Hypothalamus (tissue), 51 donors: ENCODE measurements around the gene RAB34.
A peak's percentile ranks its signal among the peaks of the same experiment; 100 is the strongest.

Experiments
- DNase-seq, 51 donors: peaks; one replicate each; lab custom pipeline; 2025; lab: John Stamatoyannopoulos, UW

The RAB34 gene, protein sequence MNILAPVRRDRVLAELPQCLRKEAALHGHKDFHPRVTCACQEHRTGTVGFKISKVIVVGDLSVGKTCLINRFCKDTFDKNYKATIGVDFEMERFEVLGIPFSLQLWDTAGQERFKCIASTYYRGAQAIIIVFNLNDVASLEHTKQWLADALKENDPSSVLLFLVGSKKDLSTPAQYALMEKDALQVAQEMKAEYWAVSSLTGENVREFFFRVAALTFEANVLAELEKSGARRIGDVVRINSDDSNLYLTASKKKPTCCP

DNA sequence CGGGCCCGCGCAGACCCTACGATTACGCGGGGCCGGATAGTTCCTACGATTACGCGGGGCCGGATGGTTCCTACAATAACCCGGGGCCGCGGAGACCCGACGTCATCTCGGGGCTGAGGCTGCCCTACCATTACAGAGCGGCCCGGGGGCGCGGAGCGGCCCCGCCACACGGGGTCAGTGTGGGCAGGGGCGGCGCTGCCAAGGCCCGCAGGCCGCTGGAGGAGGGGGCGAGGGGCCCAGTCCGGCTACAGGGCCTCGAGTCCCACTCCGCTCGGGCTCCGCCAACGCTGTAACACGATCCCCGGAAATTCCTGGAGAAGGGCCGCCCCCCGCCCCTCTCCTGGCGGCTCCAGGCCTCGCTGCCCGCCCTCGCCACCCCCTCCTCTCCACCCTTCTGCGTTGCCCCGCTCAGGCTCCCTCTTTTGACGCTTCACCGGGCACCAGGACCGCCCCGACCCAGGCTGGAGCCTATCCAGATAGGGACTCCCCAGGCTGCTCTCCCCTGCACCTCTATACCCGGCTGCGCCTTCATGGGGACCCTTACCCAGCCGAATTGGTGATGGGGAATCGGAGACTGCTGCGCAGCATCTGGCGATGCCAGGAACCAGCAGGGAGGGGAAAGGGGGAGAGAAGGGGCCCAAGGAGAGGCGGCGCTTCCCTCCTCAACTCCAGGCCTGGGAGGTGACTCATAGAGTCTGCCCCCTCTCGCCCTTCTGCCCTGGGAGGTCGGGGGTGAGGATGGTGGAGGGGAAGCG, at the start of gene RAB34:
Gene RAB34 (minus strand): TSS at position 291 of the 755 bp plus-strand sequence. CDS start 602 bp downstream, outside the sequence.
- DNase-seq, result peak in 33 of 51 donors; percentile 16 to 71 (median 55)

DNA sequence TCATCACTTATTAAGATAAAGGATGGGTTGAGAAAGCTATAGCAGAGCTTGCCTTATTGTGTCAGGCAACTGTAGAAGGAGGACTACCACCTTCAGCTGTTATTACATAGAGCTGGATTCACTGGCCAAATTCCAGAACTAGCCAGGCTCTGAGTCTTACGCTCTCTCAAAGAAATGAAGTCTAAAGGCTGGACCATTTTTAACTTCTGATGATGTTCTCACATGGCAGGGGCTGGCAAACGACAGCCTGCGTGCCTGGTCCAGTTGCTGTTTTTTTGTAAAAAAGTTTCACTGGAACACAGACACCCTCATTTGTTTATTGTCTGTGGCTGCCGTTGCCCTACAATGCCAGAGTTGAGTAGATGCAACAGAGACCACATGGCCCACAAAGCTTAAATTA, 47.4 kb upstream of the RAB34 start:
- DNase-seq, result peak in 1 of 51 donors; percentile 21

DNA sequence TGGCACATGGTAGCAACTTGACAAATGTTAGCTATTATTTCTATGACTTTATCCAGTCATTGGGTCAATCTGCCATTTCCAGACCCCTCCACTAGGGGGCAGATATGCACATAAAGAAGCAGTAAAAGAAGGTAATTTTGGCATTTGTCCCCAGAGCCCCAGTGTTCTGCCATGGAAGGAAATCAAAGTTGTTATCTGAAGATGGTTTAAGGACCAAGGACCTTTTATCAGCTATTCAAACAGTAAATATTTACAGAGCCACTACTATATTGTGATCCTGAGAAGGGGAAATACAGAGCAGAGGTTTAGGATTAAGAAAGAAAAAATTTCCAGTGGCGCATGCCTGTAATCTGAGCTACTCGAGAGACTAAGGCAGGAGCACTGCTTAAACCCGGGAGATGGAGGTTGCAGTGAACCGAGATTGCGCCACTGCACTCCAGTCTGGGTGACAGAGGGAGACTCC, 46.2 kb upstream of the RAB34 start:
- DNase-seq, result peak in 31 of 51 donors; percentile 9 to 88 (median 52)

DNA sequence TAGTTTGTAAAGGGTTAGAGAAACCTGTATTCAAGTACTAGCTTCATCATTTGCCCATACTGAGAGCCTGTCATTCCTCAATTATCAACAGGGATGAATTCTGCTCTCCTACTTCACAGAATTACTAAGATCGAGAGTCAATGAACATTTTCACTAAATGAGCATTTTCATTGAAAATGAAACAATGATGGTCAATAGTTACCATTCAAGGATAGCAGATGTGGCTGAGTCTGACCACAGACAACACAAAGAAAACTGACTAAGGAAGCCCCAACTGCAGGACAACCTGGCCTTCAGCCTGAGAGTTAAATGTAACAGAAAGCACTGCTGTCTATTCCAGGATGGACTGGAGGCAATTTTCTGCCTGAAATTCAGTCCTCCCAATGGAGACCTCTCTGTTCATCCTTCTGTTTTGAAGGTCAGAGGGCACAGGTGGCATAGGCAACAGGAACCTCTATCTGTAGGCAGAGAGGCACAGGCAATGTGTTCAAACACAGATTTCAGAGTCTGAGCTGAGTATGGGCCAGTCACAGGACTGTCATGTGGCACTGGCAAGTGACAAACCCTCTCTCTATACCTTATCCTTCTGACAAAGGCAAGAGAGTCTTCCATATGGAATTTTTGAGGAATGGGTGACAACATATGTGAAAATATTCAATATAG, 45.6 kb upstream of the RAB34 start:
- DNase-seq, result no peak

DNA sequence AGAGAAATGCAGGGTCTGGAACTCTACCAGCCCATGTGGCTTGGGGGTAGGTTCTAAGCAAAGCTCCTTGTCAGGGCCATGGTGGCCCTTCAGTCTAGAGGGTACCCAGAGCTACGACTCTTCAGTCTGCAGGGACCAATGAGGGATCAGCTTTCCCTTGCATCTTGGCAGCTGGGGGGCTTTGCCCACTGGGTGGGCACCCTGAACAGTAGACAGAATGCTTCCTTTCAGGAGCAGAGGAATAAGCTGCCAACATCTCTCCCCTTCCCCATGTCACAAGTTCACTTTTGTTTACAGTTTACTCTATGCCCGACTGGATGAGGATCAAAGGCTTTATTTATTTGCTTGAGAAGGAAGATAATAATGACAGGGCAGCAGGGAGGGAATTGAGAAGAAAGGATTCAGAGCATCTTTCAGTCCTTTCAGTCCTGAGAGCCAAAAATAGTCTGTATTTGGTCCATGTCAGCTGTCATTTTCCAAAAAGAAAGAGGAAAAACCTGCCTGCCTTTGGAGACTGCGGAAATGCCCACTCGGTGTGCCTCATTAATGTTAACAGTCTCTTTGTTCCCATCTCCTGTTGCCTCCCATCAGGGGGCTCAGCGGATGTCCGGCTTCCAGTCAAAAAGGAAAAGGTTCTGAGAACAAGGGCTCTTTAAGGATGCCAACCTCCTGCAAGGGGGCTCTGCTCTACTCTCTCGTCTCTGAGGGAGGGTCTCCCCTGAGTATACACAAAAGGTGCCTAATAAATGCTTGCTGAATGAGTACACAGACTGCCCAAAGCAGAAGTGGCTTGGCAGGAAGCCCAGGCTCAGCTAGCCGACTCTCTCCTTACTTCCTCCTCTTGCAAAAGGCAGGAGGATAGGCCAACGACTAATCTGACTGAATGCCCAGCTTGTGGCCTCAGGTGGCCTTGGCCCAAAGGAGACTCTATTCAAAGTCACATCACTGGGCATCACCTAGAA, 43.2 kb upstream of the RAB34 start:
- peak in 31 of 51 donors; percentile 10 to 68 (median 50) for DNase-seq

DNA sequence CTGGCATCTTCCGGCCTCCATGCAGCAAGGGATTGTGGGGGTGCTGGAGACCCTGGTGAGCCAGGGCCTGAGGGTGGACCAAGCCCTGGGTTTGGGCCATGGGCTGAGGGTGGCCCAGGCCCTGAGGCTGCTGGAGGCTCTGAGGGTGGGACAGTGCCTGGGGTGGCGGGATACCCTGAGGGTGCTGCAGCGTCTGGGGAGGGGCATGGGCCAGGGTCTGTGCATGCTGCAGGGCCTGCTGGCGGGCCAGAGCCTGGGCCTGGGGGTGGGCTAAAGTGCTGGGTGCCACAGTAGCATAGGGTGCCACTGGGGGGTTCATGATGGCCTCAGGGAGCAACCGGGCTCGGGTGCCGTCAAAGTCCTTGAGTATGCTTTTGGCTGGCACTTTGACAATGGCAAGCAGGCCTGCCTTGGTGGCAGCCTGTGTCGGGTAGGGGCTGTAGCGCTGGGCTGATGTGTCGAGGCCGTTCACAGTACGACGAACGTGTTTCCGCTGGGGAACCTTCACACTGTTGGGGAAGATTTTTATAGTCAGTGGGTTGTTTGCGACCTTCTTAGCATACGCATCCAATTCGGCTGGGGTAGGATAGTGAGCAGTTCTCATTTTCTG, 41.7 kb upstream of the RAB34 start:
- no peak for DNase-seq

DNA sequence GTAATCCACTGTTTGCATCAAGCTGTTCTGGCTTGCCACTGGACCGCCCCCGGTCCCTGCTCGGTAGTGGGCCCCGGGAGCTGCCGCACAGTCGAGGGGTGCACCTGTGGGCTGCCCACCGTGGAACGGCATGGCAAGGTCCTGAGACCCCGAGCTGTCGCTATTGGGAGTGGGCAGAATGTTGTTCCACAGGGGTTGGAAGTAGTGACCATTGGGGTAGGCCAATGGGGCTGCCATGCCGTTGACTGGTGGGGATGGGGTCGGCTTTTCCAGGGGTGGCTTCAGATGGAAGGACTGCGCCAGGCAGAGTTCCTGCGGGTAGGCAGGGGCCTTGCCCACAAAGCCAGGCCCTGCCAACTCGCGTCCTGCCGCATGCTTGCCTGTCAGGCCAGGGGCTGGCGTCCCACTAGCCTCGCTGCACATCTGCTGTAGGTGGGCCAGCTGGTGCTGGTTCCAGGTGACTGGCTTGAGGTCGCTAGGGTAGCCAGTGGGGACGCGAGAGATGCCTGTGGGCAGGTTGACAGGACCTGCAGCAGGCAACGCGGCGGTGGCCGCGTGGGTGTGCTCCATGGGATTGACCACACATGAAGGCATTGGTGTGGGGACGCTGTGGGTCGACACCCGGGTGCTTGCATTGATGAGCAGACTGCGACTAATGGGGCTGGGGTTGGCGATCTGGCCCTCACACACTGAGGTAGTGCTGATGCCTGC, 40.9 kb upstream of the RAB34 start:
- no peak for DNase-seq

DNA sequence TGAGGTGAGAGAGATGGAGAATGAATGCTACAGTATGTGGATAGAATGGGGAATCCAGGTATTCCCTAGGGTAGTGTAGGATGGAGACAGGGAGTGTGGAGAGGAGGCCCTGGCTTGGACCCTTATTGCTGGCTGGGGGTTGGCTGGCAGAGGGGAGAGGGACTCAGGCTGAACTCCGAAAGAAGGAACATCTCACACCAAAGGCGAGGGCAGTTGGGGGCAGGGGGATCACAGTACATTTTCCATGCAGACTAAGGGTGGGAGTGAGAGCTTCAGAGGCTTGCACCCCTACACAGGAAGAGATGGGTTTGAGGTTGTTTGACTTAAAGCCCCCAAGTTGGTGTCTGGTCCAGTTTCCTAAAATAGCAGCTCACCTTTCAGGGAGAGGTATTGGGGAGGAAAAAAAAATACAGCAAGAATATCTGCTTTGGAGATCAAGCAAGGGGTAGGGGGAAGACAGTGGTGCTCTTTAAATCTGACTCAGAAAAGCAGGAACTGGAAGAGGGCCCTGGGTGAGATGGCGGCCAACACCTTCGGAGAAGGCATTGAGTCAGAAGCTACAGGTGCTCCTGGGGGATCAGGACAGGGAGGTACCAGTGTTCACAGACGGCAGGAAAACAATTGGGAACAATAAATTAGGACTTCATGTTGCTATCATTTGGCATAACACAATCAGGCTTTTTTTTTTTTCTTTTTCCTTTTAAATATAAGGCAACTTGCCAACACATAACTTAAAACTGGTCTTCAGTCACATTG, 38.6 kb upstream of the RAB34 start:
- DNase-seq, result no peak

DNA sequence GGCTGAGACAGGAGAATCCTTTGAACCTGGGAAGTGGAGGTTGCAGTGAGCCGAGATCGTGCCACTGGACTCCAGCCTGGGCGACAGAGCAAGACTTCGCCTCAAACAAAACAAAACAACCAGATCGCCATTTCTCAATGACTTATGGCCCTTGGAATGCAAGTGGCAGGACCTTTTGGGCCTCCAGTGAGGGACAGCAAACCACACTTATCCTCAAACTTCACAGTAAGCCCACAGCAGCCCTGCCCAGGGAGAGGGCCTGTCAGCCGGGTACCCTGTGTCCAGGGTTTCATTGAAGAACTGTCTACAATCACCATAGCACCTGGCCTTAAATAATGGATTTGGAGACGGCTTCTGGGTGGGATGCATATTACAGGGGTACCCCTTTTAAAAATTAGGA, 37.8 kb upstream of the RAB34 start:
- DNase-seq, result no peak

DNA sequence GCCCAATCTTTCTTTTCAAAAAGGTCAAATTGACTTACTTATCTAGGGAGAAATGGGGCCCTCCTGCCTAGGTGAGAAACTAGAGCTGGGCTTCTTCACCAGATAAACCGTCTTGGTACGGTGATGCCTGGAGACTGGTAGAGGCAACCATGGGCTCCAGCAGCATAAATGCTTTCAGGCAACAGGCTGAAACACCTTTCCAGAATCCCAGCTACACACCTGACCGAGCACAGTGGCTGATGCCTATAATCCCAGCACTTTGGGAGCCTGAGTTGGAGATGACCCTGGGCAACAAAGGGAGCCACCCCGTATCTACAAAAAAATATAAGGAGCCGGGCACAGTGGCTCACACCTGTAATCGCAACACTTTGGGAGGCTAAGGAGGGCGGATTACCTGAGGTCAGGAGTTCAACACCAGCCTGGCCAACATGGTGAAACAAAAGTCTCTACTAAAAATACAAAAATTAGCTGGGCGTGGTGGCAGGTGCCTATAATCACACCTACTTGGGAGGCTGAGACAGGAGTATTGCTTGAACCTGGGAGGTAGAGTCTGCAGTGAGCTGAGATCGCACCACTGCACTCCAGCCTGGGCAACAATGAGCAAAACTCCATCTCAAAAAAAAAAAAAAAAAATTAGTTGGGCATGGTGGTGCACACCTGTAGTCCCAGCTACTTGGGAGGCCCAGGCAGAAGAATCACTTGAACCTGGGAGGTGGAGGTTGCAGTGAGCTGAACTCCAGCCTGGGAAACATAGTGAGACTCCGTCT, 34.1 kb upstream of the RAB34 start:
- no peak for DNase-seq

DNA sequence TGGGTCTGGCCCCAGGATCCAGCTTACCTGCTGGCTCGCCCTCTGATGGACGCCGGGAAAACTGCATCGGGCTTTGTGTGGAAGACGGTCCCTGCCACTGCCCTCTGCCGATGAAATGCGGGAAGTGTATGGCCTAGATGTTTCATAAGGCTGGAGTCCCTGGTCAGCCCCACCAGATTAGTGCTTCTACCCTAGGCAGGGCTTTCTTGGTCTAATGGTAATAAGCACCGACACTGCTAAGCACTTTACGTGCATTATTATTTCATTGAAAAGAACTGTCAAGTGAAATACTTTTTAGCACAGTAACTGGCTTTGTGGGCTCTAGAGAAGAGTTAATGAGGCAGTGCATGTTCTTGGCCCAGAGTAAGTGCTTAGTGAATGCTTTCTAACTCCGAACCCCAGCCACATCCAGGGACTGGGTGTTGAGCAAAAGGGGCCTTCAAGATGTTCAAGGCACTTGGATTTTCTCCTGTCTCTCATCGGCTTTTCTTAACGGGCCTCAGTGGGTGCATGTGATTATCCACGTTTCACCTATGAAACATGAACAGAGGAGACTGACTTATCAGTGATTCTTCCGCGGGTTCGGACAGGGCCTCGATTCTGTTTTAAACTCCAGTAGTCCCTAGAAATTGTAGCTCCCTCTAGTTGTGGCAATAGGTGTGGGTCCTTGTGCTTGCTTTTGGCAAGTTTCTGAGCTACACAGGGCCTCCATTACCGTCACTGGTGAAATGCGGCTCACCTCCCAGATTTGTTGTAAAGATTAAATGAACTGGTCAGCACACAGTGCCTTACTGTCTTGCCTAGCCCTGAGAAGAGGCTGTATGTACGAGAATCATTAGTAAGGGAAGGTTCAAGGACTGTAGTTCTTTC, 32.7 kb upstream of the RAB34 start:
- peak; percentile 12 to 95 (median 82) for DNase-seq

DNA sequence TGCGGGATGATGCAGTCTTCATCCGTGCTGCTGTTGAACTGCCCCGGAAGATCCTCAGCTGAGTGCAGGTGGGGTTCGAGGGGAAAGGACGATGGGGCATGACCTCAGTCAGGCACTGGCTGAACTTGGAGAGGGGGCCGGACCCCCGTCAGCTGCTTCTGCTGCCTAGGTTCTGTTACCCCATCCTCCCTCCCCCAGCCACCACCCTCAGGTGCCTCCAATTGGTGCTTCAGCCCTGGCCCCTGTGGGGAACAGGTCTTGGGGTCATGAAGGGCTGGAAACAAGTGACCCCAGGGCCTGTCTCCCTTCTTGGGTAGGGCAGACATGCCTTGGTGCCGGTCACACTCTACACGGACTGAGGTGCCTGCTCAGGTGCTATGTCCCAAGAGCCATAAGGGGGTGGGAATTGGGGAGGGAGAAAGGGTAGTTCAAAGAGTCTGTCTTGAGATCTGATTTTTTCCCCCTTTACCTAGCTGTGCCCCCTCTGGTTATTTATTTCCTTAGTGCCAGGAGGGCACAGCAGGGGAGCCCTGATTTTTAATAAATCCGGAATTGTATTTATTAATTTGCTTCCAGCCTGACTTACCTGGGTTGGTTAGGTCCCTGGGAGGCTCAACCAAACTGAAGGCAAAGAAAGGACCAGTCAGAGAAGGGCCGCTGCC, 32.0 kb upstream of the RAB34 start:
- DNase-seq, result no peak

DNA sequence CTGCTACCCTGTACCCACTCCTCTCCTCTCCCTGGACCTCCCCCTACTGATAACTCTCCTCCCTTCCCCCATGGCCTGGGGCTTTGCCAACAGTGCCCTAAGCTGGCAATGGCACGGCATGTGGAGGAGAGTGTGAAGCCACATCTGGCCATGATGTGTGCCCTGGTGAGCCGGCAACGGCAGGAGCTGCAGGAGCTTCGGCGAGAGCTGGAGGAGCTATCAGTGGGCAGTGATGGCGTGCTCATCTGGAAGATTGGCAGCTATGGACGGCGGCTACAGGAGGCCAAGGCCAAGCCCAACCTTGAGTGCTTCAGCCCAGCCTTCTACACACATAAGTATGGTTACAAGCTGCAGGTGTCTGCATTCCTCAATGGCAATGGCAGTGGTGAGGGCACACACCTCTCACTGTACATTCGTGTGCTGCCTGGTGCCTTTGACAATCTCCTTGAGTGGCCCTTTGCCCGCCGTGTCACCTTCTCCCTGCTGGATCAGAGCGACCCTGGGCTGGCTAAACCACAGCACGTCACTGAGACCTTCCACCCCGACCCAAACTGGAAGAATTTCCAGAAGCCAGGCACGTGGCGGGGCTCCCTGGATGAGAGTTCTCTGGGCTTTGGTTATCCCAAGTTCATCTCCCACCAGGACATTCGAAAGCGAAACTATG, 31.3 kb upstream of the RAB34 start:
- DNase-seq, result no peak

DNA sequence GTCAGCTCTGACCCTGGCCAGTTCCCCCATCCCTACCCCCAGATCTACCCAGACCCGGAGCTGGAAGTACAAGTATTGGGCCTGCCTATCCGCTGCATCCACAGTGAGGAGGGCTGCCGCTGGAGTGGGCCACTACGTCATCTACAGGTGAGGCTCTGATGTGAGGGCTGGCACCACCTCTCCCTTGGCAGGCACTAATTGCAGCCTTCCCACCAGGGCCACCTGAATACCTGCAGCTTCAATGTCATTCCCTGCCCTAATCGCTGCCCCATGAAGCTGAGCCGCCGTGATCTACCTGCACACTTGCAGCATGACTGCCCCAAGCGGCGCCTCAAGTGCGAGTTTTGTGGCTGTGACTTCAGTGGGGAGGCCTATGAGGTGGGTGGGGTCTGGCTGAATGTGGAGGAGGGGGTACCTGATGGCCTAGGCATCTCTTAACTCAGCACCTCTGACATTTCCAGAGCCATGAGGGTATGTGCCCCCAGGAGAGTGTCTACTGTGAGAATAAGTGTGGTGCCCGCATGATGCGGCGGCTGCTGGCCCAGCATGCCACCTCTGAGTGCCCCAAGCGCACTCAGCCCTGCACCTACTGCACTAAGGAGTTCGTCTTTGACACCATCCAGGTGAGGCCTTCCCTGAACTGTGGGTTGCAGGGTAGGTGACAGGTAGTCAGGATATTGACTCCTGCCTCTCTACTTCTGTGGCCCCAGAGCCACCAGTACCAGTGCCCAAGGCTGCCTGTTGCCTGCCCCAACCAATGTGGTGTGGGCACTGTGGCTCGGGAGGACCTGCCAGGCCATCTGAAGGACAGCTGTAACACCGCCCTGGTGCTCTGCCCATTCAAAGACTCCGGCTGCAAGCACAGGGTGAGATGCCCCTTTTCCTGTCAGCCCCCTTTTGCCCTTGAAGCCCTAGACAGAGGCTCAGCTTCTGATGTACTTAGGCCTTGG, 30.4 kb upstream of the RAB34 start:
- no peak for DNase-seq
